SH-SY5Y (cell line): Measurements from ENCODE around the gene MTUS2.

Experiments
- GATA2 ChIP-seq: IDR thresholded peaks from 2 replicates; pipeline ENCODE4 v1.6.1; 2011; ENCODE audit warnings: mild to moderate bottlenecking, low read depth, low read length
- GATA3 ChIP-seq: IDR thresholded peaks from 2 replicates; pipeline ENCODE4 v1.6.1; 2011; ENCODE audit warnings: low read depth, mild to moderate bottlenecking, low read length, moderate library complexity

DNA sequence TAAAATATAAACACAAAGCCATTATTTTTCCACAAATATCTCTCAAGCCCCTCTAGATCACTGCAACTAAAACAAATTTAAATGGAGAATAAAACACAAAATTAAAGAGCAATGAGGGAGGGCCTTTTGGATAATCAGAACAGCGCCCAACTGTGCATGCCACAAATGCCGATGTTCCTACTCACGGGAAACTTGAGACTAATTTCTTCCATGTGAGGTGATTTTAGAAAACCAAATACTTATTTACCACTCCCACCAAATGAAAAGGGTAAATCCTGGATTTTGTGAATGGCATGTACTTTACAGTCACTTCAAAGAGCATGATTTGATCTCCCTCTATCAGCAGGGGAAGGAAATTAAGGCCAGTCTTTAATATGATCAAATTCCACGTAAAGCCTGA is 700.5 kb downstream of the MTUS2 start:
- TF ChIP-seq GATA3 (no peak), GATA2 (no peak)
